GM12874 (cell line): Measurements from ENCODE around the gene TMEM120B.

Experiments used
- CTCF ChIP-seq: IDR thresholded peaks from 2 replicates; pipeline ENCODE4 v1.5.1; 2011; ENCODE audit warnings: low read depth, mild to moderate bottlenecking, control low read depth, low read length, moderate library complexity; ENCODE audit not compliant: insufficient read depth

Gene TMEM120B

GRCh38 chr12:121795034-121795968 is 82.7 kb downstream of the TMEM120B start:
- TF ChIP-seq CTCF: peak; percentile 95

- no peak for TF ChIP-seq CTCF
These were observed 84.6 kb downstream of the TMEM120B start for GRCh38 chr12:121796855-121797751.

- TF ChIP-seq CTCF: no peak
These were observed 85.6 kb downstream of the TMEM120B start for GRCh38 chr12:121797937-121798786.

GRCh38 chr12:121798787-121799155 is 86.2 kb downstream of the TMEM120B start:
- no peak for TF ChIP-seq CTCF

- no peak for TF ChIP-seq CTCF
These were observed 86.7 kb downstream of the TMEM120B start for GRCh38 chr12:121799156-121799841.

GRCh38 chr12:121799842-121800693 is 87.5 kb downstream of the TMEM120B start:
- TF ChIP-seq CTCF: no peak
